ENCODE results near the gene KDM5A. TPM values are rescaled to one million over a fixed set of nuclear protein-coding genes. Genes with fewer than 3 reads are reported as not detected.

The KDM5A gene
- total RNA-seq, 3 donors from 2014 or later, result 58.7 to 71.1 (median 66.0) TPM

- Mint-ChIP-seq H3K27me3 (ENCODE audit: low read depth) (no peaks in the 10 kb centered on the region), H3K9me3 (no peaks in the 10 kb centered on the region), H3K36me3 (ENCODE audit: insufficient read depth) (no peaks in the 10 kb centered on the region), H3K4me1 (ENCODE audit: low read depth) (peaks cover 4% of the 10 kb centered on the region), H3K4me3 (no peak overlapping the region)
- ATAC-seq (no peak), DNase-seq (no peak)
Observed at GRCh38 chr12:272942-273341, 116.2 kb downstream of the KDM5A start.

- Mint-ChIP-seq H3K4me3 (no peak overlapping the region), H3K36me3 (ENCODE audit: insufficient read depth) (no peaks in the 10 kb centered on the region), H3K27me3 (ENCODE audit: low read depth) (no peaks in the 10 kb centered on the region), H3K4me1 (ENCODE audit: low read depth) (peaks cover 1% of the 10 kb centered on the region), H3K9me3 (no peaks in the 10 kb centered on the region)
- DNase-seq (no peak), ATAC-seq (no peak)
Observed at GRCh38 chr12:271161-271560, 118.0 kb downstream of the KDM5A start.

- Mint-ChIP-seq H3K4me3 (no peak overlapping the region), H3K4me1 (ENCODE audit: low read depth) (peaks cover 3% of the 10 kb centered on the region), H3K27me3 (ENCODE audit: low read depth) (no peaks in the 10 kb centered on the region), H3K36me3 (ENCODE audit: insufficient read depth) (no peaks in the 10 kb centered on the region), H3K9me3 (no peaks in the 10 kb centered on the region)
- no peak for ATAC-seq
- no peak for DNase-seq
Observed at GRCh38 chr12:269191-269590, 119.9 kb downstream of the KDM5A start.

GRCh38 chr12:268483-268840 lies 120.7 kb downstream of the KDM5A start:
- Mint-ChIP-seq H3K4me1 (ENCODE audit: low read depth) (peaks cover 5% of the 10 kb centered on the region), H3K27me3 (ENCODE audit: low read depth) (peaks cover 2% of the 10 kb centered on the region), H3K4me3 (no peak overlapping the region), H3K9me3 (no peaks in the 10 kb centered on the region), H3K36me3 (ENCODE audit: insufficient read depth) (no peaks in the 10 kb centered on the region)
- no peak for DNase-seq
- ATAC-seq, result no peak

- peaks cover 5% of the 10 kb centered on the region for H3K4me1 Mint-ChIP-seq (ENCODE audit: low read depth)
Observed at GRCh38 chr12:267581-268482, 121.3 kb downstream of the KDM5A start.

GRCh38 chr12:265096-265495 lies 124.0 kb downstream of the KDM5A start:
- no peak for ATAC-seq

More at GRCh38 chr12:267581-268482, 121.3 kb downstream of the KDM5A start:
- Mint-ChIP-seq H3K27me3 (ENCODE audit: low read depth) (peaks cover 2% of the 10 kb centered on the region), H3K9me3 (no peaks in the 10 kb centered on the region), H3K4me3 (no peak overlapping the region), H3K36me3 (ENCODE audit: insufficient read depth) (no peaks in the 10 kb centered on the region)
- no peak for ATAC-seq
- DNase-seq, result no peak

GRCh38 chr12:264269-264668 lies 124.9 kb downstream of the KDM5A start:
- Mint-ChIP-seq H3K4me3 (no peak overlapping the region), H3K4me1 (ENCODE audit: low read depth) (peaks cover 5% of the 10 kb centered on the region), H3K36me3 (ENCODE audit: insufficient read depth) (no peaks in the 10 kb centered on the region), H3K27me3 (ENCODE audit: low read depth) (peaks cover 6% of the 10 kb centered on the region), H3K9me3 (no peaks in the 10 kb centered on the region)
- DNase-seq (no peak), ATAC-seq (no peak)

More at GRCh38 chr12:265096-265495, 124.0 kb downstream of the KDM5A start:
- Mint-ChIP-seq H3K27me3 (ENCODE audit: low read depth) (peaks cover 6% of the 10 kb centered on the region), H3K4me3 (no peak overlapping the region), H3K36me3 (ENCODE audit: insufficient read depth) (no peaks in the 10 kb centered on the region), H3K9me3 (no peaks in the 10 kb centered on the region), H3K4me1 (ENCODE audit: low read depth) (peaks cover 5% of the 10 kb centered on the region)
- no peak for DNase-seq

GRCh38 chr12:263574-263973 lies 125.5 kb downstream of the KDM5A start:
- ATAC-seq, result no peak
- H3K4me1 Mint-ChIP-seq (ENCODE audit: low read depth), result peaks cover 5% of the 10 kb centered on the region

GRCh38 chr12:262817-263216 lies 126.3 kb downstream of the KDM5A start, which contains the start of gene SLC6A13:
TSS of gene SLC6A13 (minus strand) at chr12:262836. CDS start at chr12:260052, 2,784 bp downstream.
- ATAC-seq (no peak), DNase-seq (no peak)
- Mint-ChIP-seq H3K9me3 (no peaks in the 10 kb centered on the region), H3K27me3 (ENCODE audit: low read depth) (peaks cover 15% of the 10 kb centered on the region), H3K4me3 (no peak within 1 kb of the TSS), H3K4me1 (ENCODE audit: low read depth) (peaks cover 5% of the 10 kb centered on the region), H3K36me3 (ENCODE audit: insufficient read depth) (no peaks in the 10 kb centered on the region)

More at GRCh38 chr12:263574-263973, 125.5 kb downstream of the KDM5A start:
- no peak overlapping the region for H3K4me3 Mint-ChIP-seq
- H3K9me3 Mint-ChIP-seq, result no peaks in the 10 kb centered on the region
- H3K27me3 Mint-ChIP-seq (ENCODE audit: low read depth), result peaks cover 7% of the 10 kb centered on the region
- H3K36me3 Mint-ChIP-seq (ENCODE audit: insufficient read depth), result no peaks in the 10 kb centered on the region
- no peak for DNase-seq

GRCh38 chr12:262113-262512 lies 127.0 kb downstream of the KDM5A start:
- Mint-ChIP-seq H3K36me3 (ENCODE audit: insufficient read depth) (no peaks in the 10 kb centered on the region), H3K4me1 (ENCODE audit: low read depth) (peaks cover 5% of the 10 kb centered on the region), H3K9me3 (no peaks in the 10 kb centered on the region), H3K27me3 (ENCODE audit: low read depth) (peaks cover 21% of the 10 kb centered on the region), H3K4me3 (no peak overlapping the region)
- ATAC-seq (no peak), DNase-seq (no peak)

GRCh38 chr12:257521-258321 lies 131.4 kb downstream of the KDM5A start:
- H3K4me1 Mint-ChIP-seq (ENCODE audit: low read depth), result no peaks in the 10 kb centered on the region
- no peak for ATAC-seq
- H3K36me3 Mint-ChIP-seq (ENCODE audit: insufficient read depth), result no peaks in the 10 kb centered on the region
- no peaks in the 10 kb centered on the region for H3K9me3 Mint-ChIP-seq
- no peak for DNase-seq
- peaks cover 48% of the 10 kb centered on the region for H3K27me3 Mint-ChIP-seq (ENCODE audit: low read depth)
- H3K4me3 Mint-ChIP-seq, result no peak overlapping the region

GRCh38 chr12:256958-257357 lies 132.2 kb downstream of the KDM5A start:
- H3K36me3 Mint-ChIP-seq (ENCODE audit: insufficient read depth), result no peaks in the 10 kb centered on the region
- no peak overlapping the region for H3K4me3 Mint-ChIP-seq
- no peaks in the 10 kb centered on the region for H3K4me1 Mint-ChIP-seq (ENCODE audit: low read depth)
- DNase-seq, result no peak
- H3K27me3 Mint-ChIP-seq (ENCODE audit: low read depth), result peaks cover 47% of the 10 kb centered on the region
- ATAC-seq, result no peak
- H3K9me3 Mint-ChIP-seq, result no peaks in the 10 kb centered on the region

GRCh38 chr12:256225-256624 lies 132.9 kb downstream of the KDM5A start:
- Mint-ChIP-seq H3K4me1 (ENCODE audit: low read depth) (no peaks in the 10 kb centered on the region), H3K36me3 (ENCODE audit: insufficient read depth) (no peaks in the 10 kb centered on the region), H3K4me3 (no peak overlapping the region), H3K9me3 (no peaks in the 10 kb centered on the region), H3K27me3 (ENCODE audit: low read depth) (peaks cover 47% of the 10 kb centered on the region)
- DNase-seq (no peak), ATAC-seq (no peak)

- no peak for ATAC-seq
- H3K9me3 Mint-ChIP-seq, result no peaks in the 10 kb centered on the region
- no peak overlapping the region for H3K4me3 Mint-ChIP-seq
- DNase-seq, result no peak
- peaks cover 50% of the 10 kb centered on the region for H3K27me3 Mint-ChIP-seq (ENCODE audit: low read depth)
- no peaks in the 10 kb centered on the region for H3K4me1 Mint-ChIP-seq (ENCODE audit: low read depth)
- no peaks in the 10 kb centered on the region for H3K36me3 Mint-ChIP-seq (ENCODE audit: insufficient read depth)
Observed at GRCh38 chr12:254912-255311, 134.2 kb downstream of the KDM5A start.
